ENCODE measurements around the gene SLC22A3. TPM values are rescaled to one million over a fixed set of nuclear protein-coding genes. Genes with fewer than 3 reads are reported as not detected.
"Not testable (repeated sequence)": the region's sequence is repeated elsewhere in the genome, so short reads cannot be mapped to it uniquely, and the experiment has no call there.

Gene SLC22A3
- total RNA-seq, 4 donors from 2014 or later = 6.7 to 14.3 (median 13.2) TPM

DNA sequence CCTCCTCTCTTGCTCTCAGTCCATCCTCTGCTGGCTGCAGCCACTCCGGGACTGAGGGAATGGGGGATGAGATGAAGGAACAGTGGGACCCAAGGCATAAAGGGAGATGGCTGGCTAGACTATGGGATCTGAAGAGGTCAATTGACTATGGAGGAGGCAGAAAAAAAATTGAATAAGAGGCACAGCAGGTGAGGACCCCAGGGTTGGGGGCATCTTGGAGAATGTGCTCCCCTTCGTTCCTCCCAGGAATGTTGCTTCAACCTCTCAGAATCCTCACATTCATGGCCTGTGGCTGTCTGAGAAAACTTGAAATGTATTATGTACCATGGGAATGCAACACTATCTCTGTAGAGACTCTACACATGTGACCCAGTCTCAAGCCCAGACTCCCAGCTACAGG, 121.0 kb downstream of the SLC22A3 start:
- TF ChIP-seq CTCF (IDR thresholded peaks at IDR 0.05) = no peak
- no peak for DNase-seq (ENCODE audit: low spot score)
- ATAC-seq (ENCODE audit: low FRiP score) = no peak

- DNase-seq (ENCODE audit: low spot score); ATAC-seq (ENCODE audit: low FRiP score): not testable (repeated sequence)
These were observed 127.9 kb downstream of the SLC22A3 start for GRCh38 chr6:160476056-160476455.

DNA sequence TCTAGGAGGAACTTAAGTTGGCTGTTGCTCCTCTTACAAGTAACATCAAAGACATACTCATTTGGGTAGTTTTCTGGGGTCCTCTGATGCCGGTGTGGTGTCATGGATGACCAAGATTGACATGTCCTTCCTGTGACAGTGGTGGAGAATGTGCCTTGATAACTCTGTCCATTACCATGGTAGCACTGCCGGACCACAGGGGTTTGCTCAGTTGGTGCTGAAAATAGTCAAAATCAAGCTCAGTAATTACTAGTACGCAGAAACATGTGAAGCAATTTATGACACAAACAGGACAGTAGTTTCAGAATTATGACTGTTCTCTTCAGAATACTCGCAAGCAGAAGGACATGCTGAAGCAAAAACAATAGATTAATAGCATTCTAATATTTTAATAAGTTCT, 128.9 kb downstream of the SLC22A3 start:
- not testable (repeated sequence) for ATAC-seq (ENCODE audit: low FRiP score); DNase-seq (ENCODE audit: low spot score)

GRCh38 chr6:160477901-160478300, 129.7 kb downstream of the SLC22A3 start:
- no peak for TF ChIP-seq CTCF (IDR thresholded peaks at IDR 0.05)
- ATAC-seq (ENCODE audit: low FRiP score) (no peak), DNase-seq (ENCODE audit: low spot score) (no peak)

- no peak for TF ChIP-seq CTCF (IDR thresholded peaks at IDR 0.05)
- ATAC-seq (ENCODE audit: low FRiP score) (no peak), DNase-seq (ENCODE audit: low spot score) (no peak)
These were observed 138.9 kb downstream of the SLC22A3 start for GRCh38 chr6:160487116-160487515.

- DNase-seq (ENCODE audit: low spot score) = no peak
- TF ChIP-seq CTCF (IDR thresholded peaks at IDR 0.05) = no peak
- ATAC-seq (ENCODE audit: low FRiP score) = no peak
These were observed 140.9 kb downstream of the SLC22A3 start for GRCh38 chr6:160489091-160489490.

GRCh38 chr6:160494576-160494975, 146.4 kb downstream of the SLC22A3 start:
- ATAC-seq (ENCODE audit: low FRiP score) (no peak), DNase-seq (ENCODE audit: low spot score) (no peak)
- TF ChIP-seq CTCF (IDR thresholded peaks at IDR 0.05) = no peak

GRCh38 chr6:160500639-160501038, 152.5 kb downstream of the SLC22A3 start:
- ATAC-seq (ENCODE audit: low FRiP score) (no peak), DNase-seq (ENCODE audit: low spot score) (no peak)
- no peak for TF ChIP-seq CTCF (IDR thresholded peaks at IDR 0.05)

Other genes with a start within 250 kb of the SLC22A3 start
- 1 to 10 TPM in 2 of 4 donors, under 1 TPM in 2; 0.65 to 2.5 (median 1.0) TPM for gene SLC22A1, start 226.6 kb upstream of the SLC22A3 start, total RNA-seq
- gene SLC22A2, start 89.6 kb upstream of the SLC22A3 start, total RNA-seq = not detected